Activated naive CD8-positive, alpha-beta T cell treated with anti-CD3 and anti-CD28 coated beads, Interleukin-2, amount 10 ng/mL, durations not matched to agents 7 days and 5 days (primary cell): ENCODE data around the gene RNF115. TPM values are rescaled to one million over a fixed set of nuclear protein-coding genes. Genes with fewer than 3 reads are reported as not detected.
A peak's percentile ranks its signal among the peaks of the same experiment; 100 is the strongest.

Experiments
- ATAC-seq: fragments of 150-1000 bp; cut with Tn5 transposase; one replicate; pipeline ENCODE4 v1.10.0; 2021; ENCODE audit warnings: low read depth, moderate library complexity
- POLR2A ChIA-PET: fragments of 350-600 bp; sonication (Branson Sonifier 250); formaldehyde crosslinking; loops from one replicate; lab custom pipeline; 2021; ENCODE audit warnings: antibody characterized with exemption; lab: Charles Lee
- DNase-seq: peaks from one replicate; pipeline ENCODE4 v3.0.0; 2021
- H3K27ac Mint-ChIP-seq: one replicate; pipeline ENCODE4 v1.8.0; 2022; ENCODE audit warnings: mild to moderate bottlenecking, mixed read lengths
- H3K27me3 Mint-ChIP-seq: one replicate; pipeline ENCODE4 v1.8.0; 2022; ENCODE audit warnings: mild to moderate bottlenecking, moderate library complexity, mixed read lengths
- H3K36me3 Mint-ChIP-seq: one replicate; pipeline ENCODE4 v1.8.0; 2021; ENCODE audit warnings: mild to moderate bottlenecking, mixed read lengths
- H3K4me1 Mint-ChIP-seq: one replicate; pipeline ENCODE4 v1.8.0; 2021; ENCODE audit warnings: mixed read lengths
- H3K4me3 Mint-ChIP-seq: one replicate; pipeline ENCODE4 v1.8.0; 2022; ENCODE audit warnings: mild to moderate bottlenecking, moderate library complexity, mixed read lengths
- H3K9me3 Mint-ChIP-seq: one replicate; pipeline ENCODE4 v1.8.0; 2021; ENCODE audit warnings: mixed read lengths
- total RNA-seq, 2 experiments: library from RNA; stranded (reverse); gene quantifications; one replicate each; pipeline ENCODE4 v1.2.3, GENCODE V29; 2021

RNF115 gene
- total RNA-seq, 2 experiments from 2014 or later, result 14.7 to 15.0 TPM

- Mint-ChIP-seq H3K4me3 (no peak within 1 kb of the TSS), H3K4me1 (peaks cover 2% of the 10 kb centered on the region), H3K9me3 (no peaks in the 10 kb centered on the region), H3K36me3 (no peaks in the 10 kb centered on the region), H3K27me3 (peaks cover 9% of the 10 kb centered on the region), H3K27ac (no peak within 1 kb of the TSS)
- no peak for ATAC-seq
- POLR2A ChIA-PET, result no interaction called here
- DNase-seq, result no peak
Observed at GRCh38 chr1:145707183-145707867, 116.6 kb downstream of the RNF115 start, which contains the start of gene PDZK1. Gene PDZK1 (minus strand): TSS chr1:145707368. CDS start chr1:145688021, 19,347 bp downstream.

GRCh38 chr1:145706086-145706664, 117.7 kb downstream of the RNF115 start:
- POLR2A ChIA-PET, result no interaction called here
- no peaks in the 10 kb centered on the region for H3K36me3 Mint-ChIP-seq
- peaks cover 2% of the 10 kb centered on the region for H3K4me1 Mint-ChIP-seq
- ATAC-seq (no peak), DNase-seq (no peak)
- H3K27me3 Mint-ChIP-seq, result peaks cover 9% of the 10 kb centered on the region
- H3K27ac Mint-ChIP-seq, result no peak overlapping the region
- H3K4me3 Mint-ChIP-seq, result no peak overlapping the region
- no peaks in the 10 kb centered on the region for H3K9me3 Mint-ChIP-seq

- H3K9me3 Mint-ChIP-seq, result no peaks in the 10 kb centered on the region
- H3K27me3 Mint-ChIP-seq, result peaks cover 12% of the 10 kb centered on the region
- H3K4me1 Mint-ChIP-seq, result peaks cover 2% of the 10 kb centered on the region
- POLR2A ChIA-PET, result no interaction called here
- DNase-seq (no peak), ATAC-seq (no peak)
- no peak overlapping the region for H3K27ac Mint-ChIP-seq
- no peaks in the 10 kb centered on the region for H3K36me3 Mint-ChIP-seq
- H3K4me3 Mint-ChIP-seq, result no peak overlapping the region
Observed at GRCh38 chr1:145705622-145706021, 118.3 kb downstream of the RNF115 start.

GRCh38 chr1:145702826-145703225, 121.1 kb downstream of the RNF115 start:
- H3K27me3 Mint-ChIP-seq, result peaks cover 12% of the 10 kb centered on the region
- no peak for DNase-seq
- no peak overlapping the region for H3K27ac Mint-ChIP-seq
- H3K4me3 Mint-ChIP-seq, result no peak overlapping the region
- H3K36me3 Mint-ChIP-seq, result no peaks in the 10 kb centered on the region
- no peaks in the 10 kb centered on the region for H3K9me3 Mint-ChIP-seq
- no peak for ATAC-seq
- no peaks in the 10 kb centered on the region for H3K4me1 Mint-ChIP-seq
- POLR2A ChIA-PET, result no interaction called here

GRCh38 chr1:145702052-145702451, 121.8 kb downstream of the RNF115 start:
- H3K27me3 Mint-ChIP-seq, result peaks cover 12% of the 10 kb centered on the region
- no peaks in the 10 kb centered on the region for H3K4me1 Mint-ChIP-seq
- H3K27ac Mint-ChIP-seq, result no peak overlapping the region
- no peaks in the 10 kb centered on the region for H3K36me3 Mint-ChIP-seq
- H3K4me3 Mint-ChIP-seq, result no peak overlapping the region
- H3K9me3 Mint-ChIP-seq, result no peaks in the 10 kb centered on the region
- DNase-seq (no peak), ATAC-seq (no peak)
- POLR2A ChIA-PET, result no interaction called here

- ATAC-seq (no peak), DNase-seq (no peak)
- no peaks in the 10 kb centered on the region for H3K9me3 Mint-ChIP-seq
- no peak overlapping the region for H3K27ac Mint-ChIP-seq
- POLR2A ChIA-PET, result no interaction called here
- no peak overlapping the region for H3K4me3 Mint-ChIP-seq
- no peaks in the 10 kb centered on the region for H3K36me3 Mint-ChIP-seq
- no peaks in the 10 kb centered on the region for H3K4me1 Mint-ChIP-seq
- peaks cover 12% of the 10 kb centered on the region for H3K27me3 Mint-ChIP-seq
Observed at GRCh38 chr1:145701306-145701862, 122.5 kb downstream of the RNF115 start.

GRCh38 chr1:145696630-145696960, 127.3 kb downstream of the RNF115 start:
- DNase-seq (no peak), ATAC-seq (no peak)
- no peaks in the 10 kb centered on the region for H3K4me1 Mint-ChIP-seq
- POLR2A ChIA-PET, result no interaction called here
- peaks cover 1% of the 10 kb centered on the region for H3K9me3 Mint-ChIP-seq
- no peak overlapping the region for H3K27ac Mint-ChIP-seq
- H3K36me3 Mint-ChIP-seq, result no peaks in the 10 kb centered on the region
- peaks cover 7% of the 10 kb centered on the region for H3K27me3 Mint-ChIP-seq
- no peak overlapping the region for H3K4me3 Mint-ChIP-seq

GRCh38 chr1:145695821-145696629, 127.9 kb downstream of the RNF115 start:
- POLR2A ChIA-PET, result no interaction called here
- no peaks in the 10 kb centered on the region for H3K36me3 Mint-ChIP-seq
- no peak overlapping the region for H3K4me3 Mint-ChIP-seq

GRCh38 chr1:145692785-145693443, 131.0 kb downstream of the RNF115 start:
- H3K4me3 Mint-ChIP-seq, result no peak overlapping the region
- POLR2A ChIA-PET, result interaction anchor here (0.7 to 0.8 kb wide), 2 partner anchors 103 to 135 kb away, joined by 3 to 4 read pairs; no protein-coding TSS in a partner anchor
- H3K4me1 Mint-ChIP-seq, result peaks cover 22% of the 10 kb centered on the region
- H3K27me3 Mint-ChIP-seq, result no peaks in the 10 kb centered on the region
- peaks cover 7% of the 10 kb centered on the region for H3K36me3 Mint-ChIP-seq
- DNase-seq, result no peak
- no peak overlapping the region for H3K27ac Mint-ChIP-seq
- ATAC-seq, result no peak
- peaks cover 1% of the 10 kb centered on the region for H3K9me3 Mint-ChIP-seq

More at GRCh38 chr1:145695821-145696629, 127.9 kb downstream of the RNF115 start:
- peaks cover 7% of the 10 kb centered on the region for H3K27me3 Mint-ChIP-seq
- no peak overlapping the region for H3K27ac Mint-ChIP-seq
- peaks cover 1% of the 10 kb centered on the region for H3K9me3 Mint-ChIP-seq
- ATAC-seq, result no peak
- DNase-seq, result no peak
- H3K4me1 Mint-ChIP-seq, result no peaks in the 10 kb centered on the region

GRCh38 chr1:145690587-145691558, 133.0 kb downstream of the RNF115 start:
- ATAC-seq, result peak; percentile 99
- POLR2A ChIA-PET, result no interaction called here

GRCh38 chr1:145689922-145690321, 134.0 kb downstream of the RNF115 start:
- ATAC-seq (no peak), DNase-seq (no peak)
- Mint-ChIP-seq H3K4me3 (peak overlapping the region; percentile 34), H3K36me3 (peaks cover 10% of the 10 kb centered on the region), H3K27me3 (no peaks in the 10 kb centered on the region), H3K9me3 (peaks cover 1% of the 10 kb centered on the region), H3K4me1 (peaks cover 22% of the 10 kb centered on the region), H3K27ac (peak overlapping the region; percentile 75)
- POLR2A ChIA-PET, result interaction anchor here (1.2 kb wide), 1 partner anchor 11 kb away, joined by 3 read pairs; no protein-coding TSS in a partner anchor

More at GRCh38 chr1:145690587-145691558, 133.0 kb downstream of the RNF115 start:
- H3K4me3 Mint-ChIP-seq, result peak overlapping the region; percentile 43
- H3K4me1 Mint-ChIP-seq, result peaks cover 22% of the 10 kb centered on the region
- peaks cover 10% of the 10 kb centered on the region for H3K36me3 Mint-ChIP-seq
- peaks cover 1% of the 10 kb centered on the region for H3K9me3 Mint-ChIP-seq
- H3K27ac Mint-ChIP-seq, result peak overlapping the region; percentile 75
- H3K27me3 Mint-ChIP-seq, result no peaks in the 10 kb centered on the region
- no peak for DNase-seq

GRCh38 chr1:145688924-145689323, 135.0 kb downstream of the RNF115 start:
- POLR2A ChIA-PET, result interaction anchor here (1.2 kb wide), 1 partner anchor 10 kb away, joined by 3 read pairs; no protein-coding TSS in a partner anchor
- no peak for ATAC-seq
- H3K9me3 Mint-ChIP-seq, result peaks cover 1% of the 10 kb centered on the region
- H3K27me3 Mint-ChIP-seq, result no peaks in the 10 kb centered on the region
- no peak overlapping the region for H3K27ac Mint-ChIP-seq
- H3K4me3 Mint-ChIP-seq, result no peak overlapping the region
- H3K4me1 Mint-ChIP-seq, result peaks cover 22% of the 10 kb centered on the region
- DNase-seq, result no peak
- H3K36me3 Mint-ChIP-seq, result peaks cover 10% of the 10 kb centered on the region
